ENCODE data around the gene GPR108.
"Not testable (repeated sequence)": the region's sequence is repeated elsewhere in the genome, so short reads cannot be mapped to it uniquely, and the experiment has no call there.

Gene GPR108

GRCh38 chr19:6771648-6772027 lies 34.3 kb upstream of the GPR108 start:
- not testable (repeated sequence) for H3K27me3 ChIP-seq (ENCODE audit: low read depth, low read length); H3K9me3 ChIP-seq (ENCODE audit: control insufficient read depth in 1 of 2, low read length in 2 of 2); H3K36me3 ChIP-seq (ENCODE audit: control insufficient read depth in 1 of 2, insufficient read depth in 2 of 2, low read length in 2 of 2); H3K4me3 ChIP-seq (ENCODE audit: low read depth in 1 of 2, low read length in 2 of 2); H3K27ac ChIP-seq (ENCODE audit: low read length)
- H3K4me1 ChIP-seq (ENCODE audit: control insufficient read depth in 1 of 2, insufficient read depth in 2 of 2, low read length in 2 of 2), result peaks cover 0 to 11% of the 10 kb centered on the region in 2 donors

DNA sequence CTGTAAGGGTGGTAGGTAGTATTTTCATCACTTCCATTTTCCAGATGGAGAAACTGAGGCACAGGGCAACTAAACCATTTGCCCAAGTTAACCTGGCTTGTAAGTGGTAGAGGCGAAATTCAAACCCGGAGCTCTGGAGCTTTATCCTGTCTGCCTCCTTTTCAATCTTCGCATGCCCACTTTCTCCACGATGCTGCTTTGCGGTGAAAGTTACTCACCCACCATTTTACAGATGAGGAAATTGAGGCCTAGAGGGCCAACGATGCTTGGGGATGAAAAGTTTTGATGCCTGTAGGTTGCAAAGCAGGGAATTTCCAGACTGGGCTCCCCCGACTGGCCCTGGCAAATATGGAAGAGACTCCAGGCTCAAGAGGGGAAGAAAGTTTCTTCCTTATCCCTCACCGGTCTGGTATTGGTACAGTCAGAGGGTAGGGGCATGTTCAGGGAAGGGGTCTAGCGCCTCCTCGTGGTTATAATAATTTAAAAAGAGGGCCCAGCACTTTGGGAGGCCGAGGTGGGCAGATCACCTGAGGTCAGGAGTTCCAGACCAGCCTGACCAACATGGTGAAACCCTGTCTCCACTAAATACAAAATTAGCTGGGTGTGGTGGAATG lies 31.7 kb upstream of the GPR108 start:
- Histone ChIP-seq H3K4me3 (ENCODE audit: low read depth in 1 of 2, low read length in 2 of 2) (no peak overlapping the region), H3K27me3 (ENCODE audit: low read depth, low read length) (no peaks in the 10 kb centered on the region), H3K27ac (ENCODE audit: low read length) (no peak overlapping the region), H3K4me1 (ENCODE audit: control insufficient read depth in 1 of 2, insufficient read depth in 2 of 2, low read length in 2 of 2) (peaks cover 0 to 18% of the 10 kb centered on the region in 2 donors), H3K36me3 (ENCODE audit: control insufficient read depth in 1 of 2, insufficient read depth in 2 of 2, low read length in 2 of 2) (no peaks in the 10 kb centered on the region), H3K9me3 (ENCODE audit: control insufficient read depth in 1 of 2, low read length in 2 of 2) (no peaks in the 10 kb centered on the region)

DNA sequence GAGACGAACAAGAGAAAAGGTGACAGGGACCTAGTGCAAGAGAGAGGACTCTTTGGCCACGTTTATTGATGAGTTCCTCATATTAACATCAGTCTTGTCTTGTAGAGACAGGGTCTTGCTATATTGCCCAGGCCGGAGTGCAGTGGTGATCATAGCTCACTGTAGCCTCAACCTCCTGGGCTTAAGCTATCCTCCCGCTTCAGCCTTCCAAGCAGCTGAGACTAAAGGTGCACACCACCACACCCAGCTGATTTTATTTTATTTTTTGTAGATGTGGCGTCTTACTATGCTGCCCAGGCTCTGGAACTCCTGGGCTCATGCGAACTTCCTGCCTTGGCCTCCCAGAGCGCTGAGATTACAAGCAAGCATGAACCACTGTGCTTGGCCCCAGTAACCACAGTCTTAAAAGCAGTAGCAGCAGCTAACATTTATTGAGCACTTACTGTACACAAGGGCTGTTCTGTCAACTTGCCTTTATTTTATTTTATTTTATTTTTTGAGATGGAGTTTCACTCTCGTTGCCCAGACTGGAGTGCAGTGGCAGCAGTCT lies 30.9 kb upstream of the GPR108 start:
- no peaks in the 10 kb centered on the region for H3K36me3 ChIP-seq (ENCODE audit: control insufficient read depth in 1 of 2, insufficient read depth in 2 of 2, low read length in 2 of 2)
- no peaks in the 10 kb centered on the region for H3K27me3 ChIP-seq (ENCODE audit: low read depth, low read length)
- no peak overlapping the region for H3K27ac ChIP-seq (ENCODE audit: low read length)
- no peaks in the 10 kb centered on the region for H3K9me3 ChIP-seq (ENCODE audit: control insufficient read depth in 1 of 2, low read length in 2 of 2)
- peaks cover 0 to 18% of the 10 kb centered on the region in 2 donors for H3K4me1 ChIP-seq (ENCODE audit: control insufficient read depth in 1 of 2, insufficient read depth in 2 of 2, low read length in 2 of 2)
- H3K4me3 ChIP-seq (ENCODE audit: low read depth in 1 of 2, low read length in 2 of 2), result peak overlapping the region in 1 of 2 donors; percentile 37

- Histone ChIP-seq H3K4me1 (ENCODE audit: control insufficient read depth in 1 of 2, insufficient read depth in 2 of 2, low read length in 2 of 2) (peaks cover 0 to 18% of the 10 kb centered on the region in 2 donors), H3K27ac (ENCODE audit: low read length) (peak within 1 kb of the TSS; percentile 85)
Measured at GRCh38 chr19:6767357-6768235, 30.2 kb upstream of the GPR108 start, which contains the start of gene SH2D3A. SH2D3A (minus strand) TSS chr19:6767435; CDS start chr19:6763748, 3,687 bp downstream.

GRCh38 chr19:6767081-6767356 lies 29.6 kb upstream of the GPR108 start:
- Histone ChIP-seq H3K27me3 (ENCODE audit: low read depth, low read length) (no peaks in the 10 kb centered on the region), H3K27ac (ENCODE audit: low read length) (peak overlapping the region; percentile 85), H3K4me1 (ENCODE audit: control insufficient read depth in 1 of 2, insufficient read depth in 2 of 2, low read length in 2 of 2) (peaks cover 0 to 18% of the 10 kb centered on the region in 2 donors), H3K36me3 (ENCODE audit: control insufficient read depth in 1 of 2, insufficient read depth in 2 of 2, low read length in 2 of 2) (no peaks in the 10 kb centered on the region), H3K4me3 (ENCODE audit: low read depth in 1 of 2, low read length in 2 of 2) (peak overlapping the region; percentile 50 to 58), H3K9me3 (ENCODE audit: control insufficient read depth in 1 of 2, low read length in 2 of 2) (no peaks in the 10 kb centered on the region)

More at GRCh38 chr19:6767357-6768235, 30.2 kb upstream of the GPR108 start, which contains the start of gene SH2D3A:
- peak within 1 kb of the TSS; percentile 50 to 58 for H3K4me3 ChIP-seq (ENCODE audit: low read depth in 1 of 2, low read length in 2 of 2)
- no peaks in the 10 kb centered on the region for H3K9me3 ChIP-seq (ENCODE audit: control insufficient read depth in 1 of 2, low read length in 2 of 2)
- no peaks in the 10 kb centered on the region for H3K36me3 ChIP-seq (ENCODE audit: control insufficient read depth in 1 of 2, insufficient read depth in 2 of 2, low read length in 2 of 2)
- H3K27me3 ChIP-seq (ENCODE audit: low read depth, low read length), result no peaks in the 10 kb centered on the region

- Histone ChIP-seq H3K4me3 (ENCODE audit: low read depth in 1 of 2, low read length in 2 of 2) (peak overlapping the region; percentile 50 to 58), H3K36me3 (ENCODE audit: control insufficient read depth in 1 of 2, insufficient read depth in 2 of 2, low read length in 2 of 2) (no peaks in the 10 kb centered on the region), H3K27me3 (ENCODE audit: low read depth, low read length) (no peaks in the 10 kb centered on the region), H3K4me1 (ENCODE audit: control insufficient read depth in 1 of 2, insufficient read depth in 2 of 2, low read length in 2 of 2) (peaks cover 0 to 18% of the 10 kb centered on the region in 2 donors), H3K9me3 (ENCODE audit: control insufficient read depth in 1 of 2, low read length in 2 of 2) (no peaks in the 10 kb centered on the region), H3K27ac (ENCODE audit: low read length) (peak overlapping the region; percentile 85)
Measured at GRCh38 chr19:6766357-6767080, 29.1 kb upstream of the GPR108 start.

- peak overlapping the region; percentile 85 for H3K27ac ChIP-seq (ENCODE audit: low read length)
- peaks cover 0 to 2% of the 10 kb centered on the region in 2 donors for H3K9me3 ChIP-seq (ENCODE audit: control insufficient read depth in 1 of 2, low read length in 2 of 2)
- no peaks in the 10 kb centered on the region for H3K36me3 ChIP-seq (ENCODE audit: control insufficient read depth in 1 of 2, insufficient read depth in 2 of 2, low read length in 2 of 2)
- H3K4me3 ChIP-seq (ENCODE audit: low read depth in 1 of 2, low read length in 2 of 2), result peak overlapping the region in 1 of 2 donors; percentile 58
- H3K27me3 ChIP-seq (ENCODE audit: low read depth, low read length), result no peaks in the 10 kb centered on the region
- peaks cover 0 to 18% of the 10 kb centered on the region in 2 donors for H3K4me1 ChIP-seq (ENCODE audit: control insufficient read depth in 1 of 2, insufficient read depth in 2 of 2, low read length in 2 of 2)
Measured at GRCh38 chr19:6765738-6766356, 28.5 kb upstream of the GPR108 start.

- peaks cover 0 to 12% of the 10 kb centered on the region in 2 donors for H3K4me1 ChIP-seq (ENCODE audit: control insufficient read depth in 1 of 2, insufficient read depth in 2 of 2, low read length in 2 of 2)
- not testable (repeated sequence) for H3K27ac ChIP-seq (ENCODE audit: low read length); H3K36me3 ChIP-seq (ENCODE audit: control insufficient read depth in 1 of 2, insufficient read depth in 2 of 2, low read length in 2 of 2); H3K27me3 ChIP-seq (ENCODE audit: low read depth, low read length); H3K4me3 ChIP-seq (ENCODE audit: low read depth in 1 of 2, low read length in 2 of 2); H3K9me3 ChIP-seq (ENCODE audit: control insufficient read depth in 1 of 2, low read length in 2 of 2)
Measured at GRCh38 chr19:6762253-6762797, 24.9 kb upstream of the GPR108 start.

DNA sequence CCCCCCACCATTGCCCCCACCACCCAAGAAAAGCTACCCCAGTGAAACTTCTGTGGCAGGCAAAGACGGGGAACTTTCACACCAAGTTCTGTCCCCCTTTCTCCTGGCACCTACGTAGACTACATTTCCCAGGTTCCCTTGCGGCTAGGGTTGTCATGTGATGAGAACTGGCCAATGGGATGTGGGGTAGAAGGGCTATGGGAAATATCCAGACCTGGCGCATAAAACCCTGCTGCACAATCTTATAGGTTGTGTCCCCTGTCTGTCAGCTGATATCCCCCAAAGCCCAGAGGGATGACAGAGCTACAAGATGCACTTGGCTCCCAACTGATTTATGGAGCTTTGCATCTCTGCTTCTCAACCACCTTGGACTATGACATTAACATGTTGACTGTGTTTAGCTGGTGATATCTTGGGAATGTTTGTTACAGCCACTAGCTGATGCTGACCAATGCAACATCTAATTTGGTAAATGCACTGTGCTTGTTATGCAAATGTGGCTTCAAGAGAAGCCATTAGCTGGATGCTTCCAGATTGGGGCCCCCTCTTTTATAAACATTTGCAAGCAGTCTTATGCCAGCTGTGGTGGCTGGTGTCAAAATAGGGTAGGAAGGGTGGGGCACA lies 23.8 kb upstream of the GPR108 start:
- H3K4me1 ChIP-seq (ENCODE audit: control insufficient read depth in 1 of 2, insufficient read depth in 2 of 2, low read length in 2 of 2), result peaks cover 0 to 2% of the 10 kb centered on the region in 2 donors
- no peak overlapping the region for H3K4me3 ChIP-seq (ENCODE audit: low read depth in 1 of 2, low read length in 2 of 2)
- H3K27me3 ChIP-seq (ENCODE audit: low read depth, low read length), result no peaks in the 10 kb centered on the region
- no peaks in the 10 kb centered on the region for H3K36me3 ChIP-seq (ENCODE audit: control insufficient read depth in 1 of 2, insufficient read depth in 2 of 2, low read length in 2 of 2)
- peaks cover 0 to 2% of the 10 kb centered on the region in 2 donors for H3K9me3 ChIP-seq (ENCODE audit: control insufficient read depth in 1 of 2, low read length in 2 of 2)
- H3K27ac ChIP-seq (ENCODE audit: low read length), result no peak overlapping the region

DNA sequence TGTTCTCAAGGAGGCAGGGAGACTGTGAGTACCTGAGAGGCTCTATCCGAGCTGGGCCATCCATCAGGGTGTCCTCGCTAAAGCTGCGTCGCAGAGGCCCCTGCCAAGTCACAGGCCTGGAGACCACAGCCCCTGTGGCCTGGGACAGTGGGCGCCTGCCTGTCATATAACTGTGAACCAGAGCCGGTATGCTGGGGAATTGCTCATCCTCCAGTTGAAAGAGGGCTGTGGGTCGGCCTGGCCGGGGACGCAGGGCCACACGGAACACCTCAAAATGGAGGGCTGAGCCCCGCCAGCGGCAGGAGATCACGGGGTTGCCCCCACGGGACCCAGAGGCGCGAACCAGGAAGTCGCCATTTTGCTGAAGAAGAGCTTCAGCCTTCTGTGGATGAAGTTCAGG lies 23.2 kb upstream of the GPR108 start:
- H3K4me3 ChIP-seq (ENCODE audit: low read depth in 1 of 2, low read length in 2 of 2), result no peak overlapping the region
- H3K36me3 ChIP-seq (ENCODE audit: control insufficient read depth in 1 of 2, insufficient read depth in 2 of 2, low read length in 2 of 2), result no peaks in the 10 kb centered on the region
- no peak overlapping the region for H3K27ac ChIP-seq (ENCODE audit: low read length)
- H3K9me3 ChIP-seq (ENCODE audit: control insufficient read depth in 1 of 2, low read length in 2 of 2), result peaks cover 0 to 2% of the 10 kb centered on the region in 2 donors
- no peaks in the 10 kb centered on the region for H3K27me3 ChIP-seq (ENCODE audit: low read depth, low read length)
- no peaks in the 10 kb centered on the region for H3K4me1 ChIP-seq (ENCODE audit: control insufficient read depth in 1 of 2, insufficient read depth in 2 of 2, low read length in 2 of 2)

Data from muscle layer of duodenum (tissue), 2 donors.